Epithelial cell of alveolus of lung (primary cell): ENCODE results near the gene ROPN1L. TPM values are rescaled to one million over a fixed set of nuclear protein-coding genes. Genes with fewer than 3 reads are reported as not detected.

Experiments
- total RNA-seq: library from RNA; depleted of rRNA; stranded (reverse); fragments of >200 nt; gene quantifications from 2 replicates; pipeline ENCODE4 v1.2.1, GENCODE V29; 2015

ROPN1L gene
- 0.39 TPM in 1 of 2 replicates, not detected in the other for total RNA-seq

GRCh38 chr5:10441083-10441991 is at the start of gene ROPN1L:
ROPN1L (plus strand) TSS chr5:10441879; CDS start chr5:10442168, 289 bp downstream.

Other genes with a start within 250 kb of the ROPN1L start
- gene ATPSCKMT, start 192.0 kb upstream of the ROPN1L start, total RNA-seq: 12.3 and 19.5 TPM in 2 replicates
- 193 and 399 TPM in 2 replicates for gene CCT5, start 191.6 kb upstream of the ROPN1L start, total RNA-seq
- gene CMBL, start 134.0 kb upstream of the ROPN1L start, total RNA-seq: 6.9 and 19.3 TPM in 2 replicates
- 29.2 and 69.5 TPM in 2 replicates for gene MARCHF6, start 88.2 kb upstream of the ROPN1L start, total RNA-seq
- 1.2 and 4.2 TPM in 2 replicates for gene ANKRD33B, start 122.2 kb downstream of the ROPN1L start, total RNA-seq